Esophagus muscularis mucosa (tissue), 4 donors: ENCODE results near the gene CDCP2. TPM values are rescaled to one million over a fixed set of nuclear protein-coding genes. Genes with fewer than 3 reads are reported as not detected.

ENCODE experiments used
- DNase-seq: peaks from one replicate; pipeline ENCODE4 v3.0.0-alpha.2; 2017; ENCODE audit errors: extremely low spot score
- H3K27ac ChIP-seq, 4 donors: fragments of 200-600 bp; sonication (generic); replicated peaks in 1 of 4; 1 replicate in 3 of 4; 2 replicates in 1 of 4; pipeline ENCODE4 v1.5.1; 2016 to 2019; ENCODE audit warnings: mild to moderate bottlenecking in 1 of 4
- H3K27me3 ChIP-seq, 4 donors: fragments of 200-600 bp; sonication (generic); one replicate each; pipeline versions ENCODE4 v1.5.1 to v1.6.0; 2016 to 2019
- H3K36me3 ChIP-seq, 4 donors: fragments of 200-600 bp; sonication (generic); one replicate each; pipeline ENCODE4 v1.5.1; 2016 to 2019
- H3K4me1 ChIP-seq, 4 donors: fragments of 200-600 bp; sonication (generic); one replicate each; pipeline ENCODE4 v1.5.1; 2016 to 2019
- H3K4me3 ChIP-seq, 4 donors: fragments of 200-600 bp; sonication (generic); 1 replicate in 2 of 4; 2 replicates in 2 of 4; pipeline ENCODE4 v1.5.1; 2016 to 2019; ENCODE audit warnings: mild to moderate bottlenecking in 4 of 4, moderate library complexity in 1 of 4
- H3K9me3 ChIP-seq, 4 donors: fragments of 200-600 bp; sonication (generic); 1 replicate in 3 of 4; 2 replicates in 1 of 4; pipeline ENCODE4 v1.5.1; 2016 to 2019
- EP300 ChIP-seq: sonication (generic); formaldehyde crosslinking; IDR thresholded peaks from one replicate; pipeline ENCODE4 v1.6.1; 2017; ENCODE audit warnings: antibody characterized with exemption
- POLR2A ChIP-seq: fragments of 450-650 bp; IDR thresholded peaks from one replicate; pipeline ENCODE4 v1.6.1; 2017; ENCODE audit warnings: antibody characterized with exemption, moderate library complexity, mild to moderate bottlenecking, low read depth
- POLR2AphosphoS5 ChIP-seq, 2 donors: sonication (generic); formaldehyde crosslinking; IDR thresholded peaks; one replicate each; pipeline ENCODE4 v1.6.1; 2017; ENCODE audit warnings: antibody characterized with exemption in 2 of 2
- WGBS: methylation state at CpG from one replicate; pipeline ENCODE4 v1.1.5; 2018; 5-methylcytosine and 5-hydroxymethylcytosine counted together
- intact Hi-C: fragments of 100-400 bp; cut with DNase I; formaldehyde crosslinking; loops from one replicate; pipeline ENCODE4 v1.15.1; 2023
- total RNA-seq, 4 donors: library from RNA; depleted of rRNA; stranded (reverse); fragments of >200 nt; gene quantifications; one replicate each; pipeline versions ENCODE4 v1.1.0 to v1.2.1, GENCODE V29; 2016
- TF ChIP-seq, protein P1 (sequence below), 3 experiments: fragments of 200-600 bp in 2 of 3; fragments of 450-650 bp in 1 of 3; sonication (generic) in 2 of 3; IDR thresholded peaks; one replicate each; pipeline ENCODE4 v1.5.1; 2017 to 2019; ENCODE audit warnings: antibody characterized with exemption in 3 of 3, mild to moderate bottlenecking in 2 of 3, moderate library complexity in 1 of 3

CDCP2 gene
- total RNA-seq, 4 donors from 2014 or later, result 0.26 to 0.40 (median 0.33) TPM; not detected in 1

DNA sequence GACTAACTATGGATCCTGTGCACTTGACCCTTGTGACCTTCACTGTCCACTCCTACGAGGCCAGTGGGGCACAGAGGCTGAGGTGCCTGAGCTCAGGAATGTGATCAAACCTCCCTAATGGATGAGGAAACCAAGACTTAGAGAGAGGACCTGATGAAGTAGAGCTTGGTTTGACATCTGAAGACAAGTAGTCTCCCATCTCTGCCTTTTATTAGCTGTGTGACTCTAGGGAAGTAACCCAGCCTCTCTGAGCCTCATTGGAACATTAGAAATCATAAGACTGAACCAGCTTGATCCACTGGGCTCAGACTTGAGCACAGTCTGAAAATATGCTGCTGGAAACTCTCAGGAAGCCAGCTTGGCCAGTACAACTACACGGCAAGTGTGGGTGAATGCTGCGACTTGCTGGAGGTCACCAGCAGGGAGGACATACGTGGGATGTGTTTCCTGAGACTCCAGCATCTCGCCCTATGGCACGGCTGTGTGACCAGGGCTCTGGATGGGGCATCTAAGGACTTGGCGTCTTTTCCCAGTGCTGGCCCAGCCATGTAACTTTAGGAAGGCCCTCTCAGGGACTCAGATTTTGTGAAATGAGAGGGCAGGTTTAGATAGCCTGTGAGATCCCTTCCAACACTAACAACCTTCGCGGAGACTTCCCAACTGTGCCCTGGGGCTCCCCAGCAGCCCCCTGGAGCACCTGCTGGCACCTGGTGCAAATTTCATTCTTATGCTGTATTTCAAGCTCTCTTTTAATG, 10.5 kb downstream of the CDCP2 start:
- H3K4me1 ChIP-seq, result no peaks in the 10 kb centered on the region
- no peaks in the 10 kb centered on the region for H3K36me3 ChIP-seq
- TF ChIP-seq, protein P1, sequence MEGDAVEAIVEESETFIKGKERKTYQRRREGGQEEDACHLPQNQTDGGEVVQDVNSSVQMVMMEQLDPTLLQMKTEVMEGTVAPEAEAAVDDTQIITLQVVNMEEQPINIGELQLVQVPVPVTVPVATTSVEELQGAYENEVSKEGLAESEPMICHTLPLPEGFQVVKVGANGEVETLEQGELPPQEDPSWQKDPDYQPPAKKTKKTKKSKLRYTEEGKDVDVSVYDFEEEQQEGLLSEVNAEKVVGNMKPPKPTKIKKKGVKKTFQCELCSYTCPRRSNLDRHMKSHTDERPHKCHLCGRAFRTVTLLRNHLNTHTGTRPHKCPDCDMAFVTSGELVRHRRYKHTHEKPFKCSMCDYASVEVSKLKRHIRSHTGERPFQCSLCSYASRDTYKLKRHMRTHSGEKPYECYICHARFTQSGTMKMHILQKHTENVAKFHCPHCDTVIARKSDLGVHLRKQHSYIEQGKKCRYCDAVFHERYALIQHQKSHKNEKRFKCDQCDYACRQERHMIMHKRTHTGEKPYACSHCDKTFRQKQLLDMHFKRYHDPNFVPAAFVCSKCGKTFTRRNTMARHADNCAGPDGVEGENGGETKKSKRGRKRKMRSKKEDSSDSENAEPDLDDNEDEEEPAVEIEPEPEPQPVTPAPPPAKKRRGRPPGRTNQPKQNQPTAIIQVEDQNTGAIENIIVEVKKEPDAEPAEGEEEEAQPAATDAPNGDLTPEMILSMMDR (IDR thresholded peaks at IDR 0.05), result no peak
- TF ChIP-seq POLR2AphosphoS5 (IDR thresholded peaks at IDR 0.05), result no peak
- no peak for TF ChIP-seq POLR2A
- TF ChIP-seq EP300, result no peak
- intact Hi-C loops, result no loop called here
- no peak for DNase-seq
- no peak overlapping the region for H3K27ac ChIP-seq
- no peaks in the 10 kb centered on the region for H3K9me3 ChIP-seq
- no peak overlapping the region for H3K4me3 ChIP-seq
- no peaks in the 10 kb centered on the region for H3K27me3 ChIP-seq
- WGBS, result 81% methylated on average over 5 of the region's 9 CpGs

GRCh38 chr1:54139711-54140110, 13.1 kb downstream of the CDCP2 start:
- TF ChIP-seq POLR2A, result no peak
- no peak for TF ChIP-seq POLR2AphosphoS5 (IDR thresholded peaks at IDR 0.05)

GRCh38 chr1:54138994-54139393, 13.8 kb downstream of the CDCP2 start:
- H3K36me3 ChIP-seq, result no peaks in the 10 kb centered on the region
- WGBS, result 100% methylated on average over 1 of the region's 1 CpG
- no peak overlapping the region for H3K27ac ChIP-seq
- H3K27me3 ChIP-seq, result no peaks in the 10 kb centered on the region
- no peaks in the 10 kb centered on the region for H3K4me1 ChIP-seq
- no peak overlapping the region for H3K4me3 ChIP-seq
- no peaks in the 10 kb centered on the region for H3K9me3 ChIP-seq
- no peak for DNase-seq
- TF ChIP-seq, protein P1 (IDR thresholded peaks at IDR 0.05), result no peak
- no peak for TF ChIP-seq POLR2A
- TF ChIP-seq POLR2AphosphoS5 (IDR thresholded peaks at IDR 0.05), result no peak
- TF ChIP-seq EP300, result no peak
- intact Hi-C loops, result no loop called here

More at GRCh38 chr1:54139711-54140110, 13.1 kb downstream of the CDCP2 start:
- Histone ChIP-seq H3K27ac (no peak overlapping the region), H3K4me1 (no peaks in the 10 kb centered on the region), H3K36me3 (no peaks in the 10 kb centered on the region), H3K9me3 (no peaks in the 10 kb centered on the region), H3K27me3 (no peaks in the 10 kb centered on the region), H3K4me3 (no peak overlapping the region)
- 90% methylated on average over 3 of the region's 12 CpGs for WGBS
- intact Hi-C loops, result no loop called here
- DNase-seq, result no peak

- Histone ChIP-seq H3K27me3 (no peaks in the 10 kb centered on the region), H3K27ac (no peak overlapping the region), H3K9me3 (no peaks in the 10 kb centered on the region), H3K36me3 (no peaks in the 10 kb centered on the region), H3K4me3 (no peak overlapping the region), H3K4me1 (no peaks in the 10 kb centered on the region)
- 51% methylated on average over 10 of the region's 10 CpGs for WGBS
- TF ChIP-seq EP300 (no peak), POLR2AphosphoS5 (IDR thresholded peaks at IDR 0.05) (no peak), POLR2A (no peak)
- TF ChIP-seq, protein P1 (IDR thresholded peaks at IDR 0.05), result no peak
- DNase-seq, result no peak
- intact Hi-C loops, result no loop called here
Measured at GRCh38 chr1:54137534-54138061, 15.2 kb downstream of the CDCP2 start.

- no peaks in the 10 kb centered on the region for H3K4me1 ChIP-seq
- H3K36me3 ChIP-seq, result no peaks in the 10 kb centered on the region
- no peaks in the 10 kb centered on the region for H3K9me3 ChIP-seq
- TF ChIP-seq POLR2AphosphoS5 (IDR thresholded peaks at IDR 0.05), result no peak
- TF ChIP-seq, protein P1 (IDR thresholded peaks at IDR 0.05), result no peak
- no peak for TF ChIP-seq POLR2A
- TF ChIP-seq EP300, result no peak
- intact Hi-C loops, result no loop called here
- H3K27ac ChIP-seq, result no peak overlapping the region
- 86% methylated on average over 7 of the region's 7 CpGs for WGBS
- DNase-seq, result no peak
- H3K27me3 ChIP-seq, result no peaks in the 10 kb centered on the region
- no peak overlapping the region for H3K4me3 ChIP-seq
Measured at GRCh38 chr1:54136963-54137533, 15.8 kb downstream of the CDCP2 start.
